HG03558 (cell line): ENCODE results near the gene SLC16A10.

Experiments
- ATAC-seq: cut with Tn5 transposase; IDR thresholded peaks from one replicate; pipeline ENCODE4 v1.9.1; 2021; ENCODE audit warnings: moderate number of reproducible peaks; ENCODE audit not compliant: unreplicated experiment; ENCODE audit errors: extremely low read depth

SLC16A10 gene

GRCh38 chr6:111280445-111280955 is 193.2 kb downstream of the SLC16A10 start:
- ATAC-seq = no peak
